A549 (cell line): Measurements from ENCODE around the gene SMCO2. TPM values are rescaled to one million over a fixed set of nuclear protein-coding genes. Genes with fewer than 3 reads are reported as not detected.

Experiments used
- ATAC-seq, 2 experiments: fragments of 200-7000 bp in 1 of 2; fragments of >200 bp in 1 of 2; cut with Nextera tagmentation in 1 of 2; cut with Tn5 transposase in 1 of 2; 3 replicates each; pipeline versions ENCODE4 v1.8.0 to v1.9.1; 2018 to 2020; ENCODE audit warnings: mild to moderate bottlenecking in 1 of 2, moderate library complexity in 1 of 2
- CTCF ChIA-PET: fragments of 300-600 bp; sonication (Branson Sonifier 250); formaldehyde crosslinking; extraction: SDS; loops from one replicate; lab custom pipeline; 2021; ENCODE audit warnings: antibody characterized with exemption, inconsistent platforms; lab: Yijun Ruan, JAX
- POLR2A ChIA-PET: fragments of 350-600 bp; formaldehyde crosslinking; extraction: SDS; loops from one replicate; lab custom pipeline; 2021; ENCODE audit warnings: antibody characterized with exemption, inconsistent platforms; lab: Yijun Ruan, JAX
- DNase-seq, 2 experiments: peaks; one replicate each; pipeline versions ENCODE4 v3.0.0 to v3.0.0-alpha.2; 2011 to 2016; ENCODE audit warnings: low read depth in 1 of 2, low spot score in 1 of 2
- FAIRE-seq: peaks from 2 replicates; lab custom pipeline; 2011; peaks lifted over from hg19 to GRCh38; lab: Jason Lieb, UNC
- H3K27ac ChIP-seq, 2 experiments: fragments of >200 bp; sonication (Bioruptor Twin); formaldehyde crosslinking; 3 replicates each; pipeline ENCODE4 v1.5.1; 2016 to 2017
- H3K4me1 ChIP-seq: fragments of >200 bp; sonication (Bioruptor Twin); formaldehyde crosslinking; 3 replicates; pipeline ENCODE4 v1.6.1; 2016
- H3K4me2 ChIP-seq: fragments of >200 bp; sonication (Bioruptor Twin); formaldehyde crosslinking; 3 replicates; pipeline ENCODE4 v1.6.1; 2016
- H3K4me3 ChIP-seq: fragments of >200 bp; sonication (Bioruptor Twin); formaldehyde crosslinking; 3 replicates; pipeline ENCODE4 v1.5.1; 2016
- H3K9me3 ChIP-seq: fragments of >200 bp; sonication (Bioruptor Twin); formaldehyde crosslinking; 3 replicates; pipeline ENCODE4 v1.6.1; 2016
- CHD4 ChIP-seq: fragments of 200-600 bp; sonication (generic); IDR thresholded peaks from 2 replicates; pipeline ENCODE4 v1.6.1; 2016; ENCODE audit warnings: antibody characterized with exemption, mild to moderate bottlenecking, borderline replicate concordance
- EHMT2 ChIP-seq: fragments of 200-600 bp; sonication (generic); IDR thresholded peaks from 2 replicates; pipeline ENCODE4 v1.6.1; 2016; ENCODE audit warnings: antibody characterized with exemption, low read depth, mild to moderate bottlenecking, moderate library complexity
- EP300 ChIP-seq, 2 experiments: fragments of >200 bp; sonication (Bioruptor Twin); formaldehyde crosslinking; IDR thresholded peaks; 2 replicates in 1 of 2; 3 replicates in 1 of 2; pipeline ENCODE4 v1.6.1; 2016 to 2017
- FOSL2 ChIP-seq, 2 experiments: fragments of 450-650 bp in 1 of 2; fragments of >200 bp in 1 of 2; sonication (Bioruptor Twin) in 1 of 2; formaldehyde crosslinking; IDR thresholded peaks; 2 replicates each; pipeline versions ENCODE4 v1.5.0 to v1.6.1; 2016 to 2020; ENCODE audit warnings: mild to moderate bottlenecking in 1 of 2, moderate library complexity in 1 of 2
- GATA3 ChIP-seq: IDR thresholded peaks from 2 replicates; pipeline ENCODE4 v1.6.1; 2012; ENCODE audit warnings: borderline replicate concordance
- HEYL ChIP-seq: fragments of 250-450 bp; sonication (Bioruptor Pico); IDR thresholded peaks from 2 replicates; pipeline ENCODE4 v1.8.0; 2021; ENCODE audit warnings: mild to moderate bottlenecking, moderate library complexity
- HMGXB4 ChIP-seq: fragments of 250-450 bp; sonication (Bioruptor Pico); IDR thresholded peaks from 2 replicates; pipeline ENCODE4 v1.5.0; 2021; ENCODE audit warnings: mild to moderate bottlenecking, moderate library complexity, borderline replicate concordance
- HOXB13 ChIP-seq: fragments of 250-450 bp; sonication (Bioruptor Pico); IDR thresholded peaks from 2 replicates; pipeline ENCODE4 v1.5.0; 2020; ENCODE audit warnings: low read depth, mild to moderate bottlenecking, moderate library complexity
- KDM1A ChIP-seq: fragments of 200-600 bp; sonication (generic); IDR thresholded peaks from 2 replicates; pipeline ENCODE4 v1.6.1; 2016; ENCODE audit warnings: low read depth, mild to moderate bottlenecking
- MAZ ChIP-seq: fragments of 150-350 bp; IDR thresholded peaks from 2 replicates; pipeline ENCODE4 v1.6.1; 2014; ENCODE audit warnings: antibody characterized with exemption, low read depth, low read length, borderline replicate concordance
- MYC ChIP-seq: IDR thresholded peaks from 2 replicates; pipeline ENCODE4 v1.6.1; 2012; ENCODE audit warnings: mild to moderate bottlenecking, inconsistent platforms, low read length, improper control_type of control experiment, borderline replicate concordance
- NFE2L2 ChIP-seq: fragments of 150-350 bp; conservative IDR thresholded peaks from 2 replicates; pipeline ENCODE4 v1.6.1; 2014; ENCODE audit warnings: low read length
- NR3C1 ChIP-seq: fragments of >200 bp; sonication (Bioruptor Twin); formaldehyde crosslinking; IDR thresholded peaks from 3 replicates; pipeline ENCODE4 v1.6.1; 2017
- PHF8 ChIP-seq: fragments of 200-600 bp; sonication (generic); IDR thresholded peaks from 2 replicates; pipeline ENCODE4 v1.6.1; 2016; ENCODE audit warnings: low read depth, mild to moderate bottlenecking, antibody characterized with exemption, moderate library complexity, borderline replicate concordance
- RARB ChIP-seq: fragments of 250-450 bp; sonication (Bioruptor Pico); IDR thresholded peaks from 2 replicates; pipeline ENCODE4 v1.8.0; 2021; ENCODE audit warnings: mild to moderate bottlenecking, moderate library complexity
- RFX5 ChIP-seq: fragments of 450-650 bp; IDR thresholded peaks from 2 replicates; pipeline ENCODE4 v1.7.1; 2014; ENCODE audit warnings: antibody characterized with exemption, mild to moderate bottlenecking, moderate library complexity
- RNF2 ChIP-seq: fragments of 200-600 bp; sonication (generic); IDR thresholded peaks from 2 replicates; pipeline ENCODE4 v1.6.1; 2016; ENCODE audit warnings: low read depth, mild to moderate bottlenecking, antibody characterized with exemption, moderate library complexity, borderline replicate concordance
- SMC3 ChIP-seq: fragments of >200 bp; sonication (Bioruptor Twin); formaldehyde crosslinking; IDR thresholded peaks from 3 replicates; pipeline ENCODE4 v1.6.1; 2018; ENCODE audit warnings: inconsistent platforms
- USF2 ChIP-seq: fragments of 450-650 bp; IDR thresholded peaks from 2 replicates; pipeline ENCODE4 v1.6.1; 2014; ENCODE audit warnings: antibody characterized with exemption
- ZFP36 ChIP-seq: fragments of 450-650 bp; IDR thresholded peaks from 2 replicates; pipeline ENCODE4 v1.6.1; 2014; ENCODE audit warnings: borderline replicate concordance; ENCODE audit not compliant: partially characterized antibody
- WGBS: methylation state at CpG from one replicate; pipeline ENCODE4 v1.1.6; 2017; ENCODE audit errors: missing lambda C conversion rate; 5-methylcytosine and 5-hydroxymethylcytosine counted together
- polyA plus RNA-seq, 4 experiments: library from polyadenylated mRNA; depleted of rRNA in 3 of 4; stranded (reverse); fragments of >200 nt; fragmentation: RNase III in 1 of 4; extraction: RNeasy Plus Mini Kit Qiagen cat#74134 plus additional on column Dnase treatment in 1 of 4; gene quantifications; 2 replicates in 3 of 4; 3 replicates in 1 of 4; pipeline ENCODE4 v1.2.3, GENCODE V29; 2011 to 2017
- TF ChIP-seq, protein P1 (sequence below): fragments of >200 bp; sonication (Bioruptor Twin); formaldehyde crosslinking; IDR thresholded peaks from 2 replicates; pipeline ENCODE4 v1.6.1; 2016
- TF ChIP-seq, protein P2 (sequence below): fragments of >200 bp; sonication (Bioruptor Twin); formaldehyde crosslinking; IDR thresholded peaks from 3 replicates; pipeline ENCODE4 v1.6.1; 2016

The SMCO2 gene
- polyA plus RNA-seq, 2 of the 4 experiments (the other 2 are of a cell fraction): 0.14 to 0.28 TPM

- POLR2A ChIA-PET: no interaction called here
- Histone ChIP-seq H3K9me3 (no peaks in the 10 kb centered on the region), H3K4me3 (no peak overlapping the region), H3K4me1 (peaks cover 35% of the 10 kb centered on the region), H3K27ac (peak overlapping the region in 1 of 2 experiments; percentile 66; a peak in 2 of 6 replicates), H3K4me2 (no peak overlapping the region)
- no peak for FAIRE-seq
- TF ChIP-seq NR3C1 (no peak), RFX5 (no peak)
- 82% methylated on average over 11 of the region's 11 CpGs for WGBS
- no peak for ATAC-seq
- DNase-seq: no peak
- CTCF ChIA-PET: interaction anchor here (1.1 to 1.3 kb wide), 2 partner anchors 9 to 12 kb away, joined by 3 read pairs; no protein-coding TSS in a partner anchor
These were observed 17.1 kb downstream of the SMCO2 start for GRCh38 chr12:27463511-27464219.

DNA sequence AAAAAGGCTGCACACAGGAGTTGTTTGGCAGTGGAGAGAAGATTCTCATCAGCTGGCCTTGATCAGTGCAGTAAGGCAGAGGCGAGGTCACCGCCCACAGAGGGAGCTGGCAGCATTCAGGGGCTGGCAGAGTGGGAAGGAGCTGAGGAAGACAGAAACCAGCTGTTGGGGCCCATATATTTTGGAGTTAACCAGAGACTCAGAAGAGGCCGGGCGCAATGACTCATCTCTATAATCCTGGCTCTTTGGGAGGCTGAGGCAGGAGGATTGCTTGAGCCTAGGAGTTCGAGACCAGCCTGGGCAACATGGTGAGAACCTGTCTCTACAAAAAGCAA, 17.7 kb downstream of the SMCO2 start:
- FAIRE-seq (no peak), DNase-seq (no peak), ATAC-seq (no peak)
- Histone ChIP-seq H3K4me1 (peaks cover 35% of the 10 kb centered on the region), H3K27ac (peak overlapping the region in 1 of 2 experiments; percentile 12; a peak in 2 of 6 replicates), H3K4me3 (no peak overlapping the region), H3K4me2 (no peak overlapping the region), H3K9me3 (no peaks in the 10 kb centered on the region)
- ChIA-PET CTCF (interaction anchor here (1.1 to 1.3 kb wide), 2 partner anchors 9 to 12 kb away, joined by 3 read pairs; no protein-coding TSS in a partner anchor), POLR2A (no interaction called here)
- TF ChIP-seq HMGXB4 (no peak), MYC (no peak), ZFP36 (no peak), RARB (CRISPR knock-in tag) (no peak), KDM1A (no peak), FOSL2 (IDR thresholded peaks at IDR 0.05) (no peak), FOSL2 (CRISPR knock-in tag; IDR thresholded peaks at IDR 0.05) (no peak), RNF2 (no peak), MAZ (no peak), PHF8 (no peak), HEYL (no peak), EP300 (IDR thresholded peaks at IDR 0.05) (no peak), HOXB13 (CRISPR knock-in tag) (no peak), SMC3 (no peak), USF2 (no peak), EHMT2 (no peak), GATA3 (no peak), CHD4 (no peak), NFE2L2 (no peak)
- TF ChIP-seq, protein P1, sequence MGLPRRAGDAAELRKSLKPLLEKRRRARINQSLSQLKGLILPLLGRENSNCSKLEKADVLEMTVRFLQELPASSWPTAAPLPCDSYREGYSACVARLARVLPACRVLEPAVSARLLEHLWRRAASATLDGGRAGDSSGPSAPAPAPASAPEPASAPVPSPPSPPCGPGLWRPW: no peak
- TF ChIP-seq, protein P2, sequence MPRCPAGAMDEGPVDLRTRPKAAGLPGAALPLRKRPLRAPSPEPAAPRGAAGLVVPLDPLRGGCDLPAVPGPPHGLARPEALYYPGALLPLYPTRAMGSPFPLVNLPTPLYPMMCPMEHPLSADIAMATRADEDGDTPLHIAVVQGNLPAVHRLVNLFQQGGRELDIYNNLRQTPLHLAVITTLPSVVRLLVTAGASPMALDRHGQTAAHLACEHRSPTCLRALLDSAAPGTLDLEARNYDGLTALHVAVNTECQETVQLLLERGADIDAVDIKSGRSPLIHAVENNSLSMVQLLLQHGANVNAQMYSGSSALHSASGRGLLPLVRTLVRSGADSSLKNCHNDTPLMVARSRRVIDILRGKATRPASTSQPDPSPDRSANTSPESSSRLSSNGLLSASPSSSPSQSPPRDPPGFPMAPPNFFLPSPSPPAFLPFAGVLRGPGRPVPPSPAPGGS: no peak
- 88% methylated on average over 5 of the region's 5 CpGs for WGBS
